IgD-negative memory B cell (primary cell): ENCODE results near the gene UBAC2. TPM values are rescaled to one million over a fixed set of nuclear protein-coding genes. Genes with fewer than 3 reads are reported as not detected.
A peak's percentile ranks its signal among the peaks of the same experiment; 100 is the strongest.

ENCODE experiments used
- H3K27ac Mint-ChIP-seq, 3 donors: one replicate each; pipeline ENCODE4 v1.8.0; 2020 to 2022; ENCODE audit warnings: mild to moderate bottlenecking in 3 of 3, mixed read lengths in 3 of 3, moderate library complexity in 1 of 3
- H3K27me3 Mint-ChIP-seq: one replicate; pipeline ENCODE4 v1.8.0; 2021; ENCODE audit warnings: mixed read lengths
- H3K36me3 Mint-ChIP-seq: one replicate; pipeline ENCODE4 v1.8.0; 2020; ENCODE audit warnings: mild to moderate bottlenecking, mixed read lengths
- H3K4me1 Mint-ChIP-seq, 3 donors: one replicate each; pipeline ENCODE4 v1.8.0; 2020 to 2022; ENCODE audit warnings: mixed read lengths in 3 of 3, mild to moderate bottlenecking in 1 of 3
- H3K4me3 Mint-ChIP-seq, 4 donors: one replicate each; pipeline ENCODE4 v1.8.0; 2020 to 2022; ENCODE audit warnings: mild to moderate bottlenecking in 4 of 4, mixed read lengths in 4 of 4, moderate library complexity in 3 of 4
- H3K9me3 Mint-ChIP-seq, 3 donors: one replicate each; pipeline ENCODE4 v1.8.0; 2020 to 2021; ENCODE audit warnings: mixed read lengths in 3 of 3, mild to moderate bottlenecking in 1 of 3
- polyA plus RNA-seq: library from polyadenylated mRNA; unstranded; fragments of 300-500 nt; fragmentation: Illumina TruSeq; gene quantifications from one replicate; pipeline ENCODE4 v1.2.3, GENCODE V29; 2021

The UBAC2 gene
- polyA plus RNA-seq, 1 donor from 2014 or later: 88.0 TPM

GRCh38 chr13:99421758-99422585 lies 221.3 kb downstream of the UBAC2 start:
- peaks cover 0 to 3% (median 0%) of the 10 kb centered on the region in 3 donors for H3K9me3 Mint-ChIP-seq
- H3K4me3 Mint-ChIP-seq: peak overlapping the region in 3 of 4 donors; percentile 69 to 88 (median 79)
- H3K27ac Mint-ChIP-seq: peak overlapping the region; percentile 80 to 93 (median 90)
- peaks cover 2% of the 10 kb centered on the region for H3K36me3 Mint-ChIP-seq
- peaks cover 38 to 65% (median 56%) of the 10 kb centered on the region in 3 donors for H3K4me1 Mint-ChIP-seq
- peaks cover 3% of the 10 kb centered on the region for H3K27me3 Mint-ChIP-seq

- Mint-ChIP-seq H3K4me1 (peaks cover 39 to 63% (median 55%) of the 10 kb centered on the region in 3 donors), H3K27ac (peak overlapping the region; percentile 80 to 93 (median 90)), H3K36me3 (peaks cover 2% of the 10 kb centered on the region), H3K9me3 (peaks cover 0 to 3% (median 0%) of the 10 kb centered on the region in 3 donors), H3K4me3 (peak overlapping the region in 3 of 4 donors; percentile 60 to 88 (median 69)), H3K27me3 (peaks cover 3% of the 10 kb centered on the region)
Measured at GRCh38 chr13:99422586-99423220, 222.0 kb downstream of the UBAC2 start.

GRCh38 chr13:99425485-99426341 lies 225.1 kb downstream of the UBAC2 start:
- H3K9me3 Mint-ChIP-seq: peaks cover 0 to 6% (median 2%) of the 10 kb centered on the region in 3 donors
- H3K27me3 Mint-ChIP-seq: no peaks in the 10 kb centered on the region
- H3K27ac Mint-ChIP-seq: peak overlapping the region; percentile 89 to 95 (median 94)
- H3K36me3 Mint-ChIP-seq: peaks cover 3% of the 10 kb centered on the region
- peak overlapping the region; percentile 69 to 92 (median 86) for H3K4me3 Mint-ChIP-seq
- H3K4me1 Mint-ChIP-seq: peaks cover 45 to 63% (median 57%) of the 10 kb centered on the region in 3 donors

GRCh38 chr13:99426426-99426825 lies 225.8 kb downstream of the UBAC2 start:
- Mint-ChIP-seq H3K27ac (peak overlapping the region in 2 of 3 donors; percentile 94 to 95), H3K4me3 (peak overlapping the region in 3 of 4 donors; percentile 44 to 88 (median 68)), H3K4me1 (peaks cover 49 to 62% (median 59%) of the 10 kb centered on the region in 3 donors), H3K27me3 (no peaks in the 10 kb centered on the region), H3K36me3 (peaks cover 3% of the 10 kb centered on the region), H3K9me3 (peaks cover 0 to 8% (median 2%) of the 10 kb centered on the region in 3 donors)

GRCh38 chr13:99429670-99430069 lies 229.0 kb downstream of the UBAC2 start:
- H3K9me3 Mint-ChIP-seq: peaks cover 0 to 8% (median 2%) of the 10 kb centered on the region in 3 donors
- H3K27ac Mint-ChIP-seq: peak overlapping the region; percentile 26 to 69 (median 69)
- H3K36me3 Mint-ChIP-seq: peaks cover 3% of the 10 kb centered on the region
- H3K27me3 Mint-ChIP-seq: no peaks in the 10 kb centered on the region
- peak overlapping the region in 3 of 4 donors; percentile 38 to 73 (median 65) for H3K4me3 Mint-ChIP-seq
- H3K4me1 Mint-ChIP-seq: peaks cover 54 to 62% (median 56%) of the 10 kb centered on the region in 3 donors

GRCh38 chr13:99431927-99432608 lies 231.4 kb downstream of the UBAC2 start:
- H3K4me3 Mint-ChIP-seq: peak overlapping the region; percentile 81 to 94 (median 90)
- H3K27me3 Mint-ChIP-seq: no peaks in the 10 kb centered on the region
- H3K4me1 Mint-ChIP-seq: peaks cover 51 to 60% (median 54%) of the 10 kb centered on the region in 3 donors
- peak overlapping the region; percentile 95 to 98 (median 98) for H3K27ac Mint-ChIP-seq
- H3K9me3 Mint-ChIP-seq: peaks cover 0 to 6% (median 2%) of the 10 kb centered on the region in 3 donors
- H3K36me3 Mint-ChIP-seq: peaks cover 1% of the 10 kb centered on the region

GRCh38 chr13:99432609-99433542 lies 232.2 kb downstream of the UBAC2 start:
- Mint-ChIP-seq H3K27me3 (no peaks in the 10 kb centered on the region), H3K27ac (peak overlapping the region; percentile 95 to 98 (median 98)), H3K36me3 (peaks cover 1% of the 10 kb centered on the region), H3K4me1 (peaks cover 54 to 65% (median 56%) of the 10 kb centered on the region in 3 donors), H3K9me3 (peaks cover 0 to 6% (median 2%) of the 10 kb centered on the region in 3 donors), H3K4me3 (peak overlapping the region; percentile 81 to 94 (median 90))

GRCh38 chr13:99433543-99434075 lies 233.0 kb downstream of the UBAC2 start:
- no peaks in the 10 kb centered on the region for H3K27me3 Mint-ChIP-seq
- peak overlapping the region; percentile 81 to 94 (median 90) for H3K4me3 Mint-ChIP-seq
- peaks cover 1% of the 10 kb centered on the region for H3K36me3 Mint-ChIP-seq
- peak overlapping the region; percentile 95 to 98 (median 98) for H3K27ac Mint-ChIP-seq
- H3K4me1 Mint-ChIP-seq: peaks cover 56 to 70% (median 61%) of the 10 kb centered on the region in 3 donors
- H3K9me3 Mint-ChIP-seq: peaks cover 0 to 6% (median 2%) of the 10 kb centered on the region in 3 donors

- Mint-ChIP-seq H3K27ac (peak overlapping the region; percentile 85 to 98 (median 88)), H3K4me3 (peak overlapping the region; percentile 16 to 76 (median 56)), H3K4me1 (peaks cover 53 to 71% (median 60%) of the 10 kb centered on the region in 3 donors), H3K27me3 (no peaks in the 10 kb centered on the region), H3K9me3 (peaks cover 0 to 6% (median 2%) of the 10 kb centered on the region in 3 donors), H3K36me3 (peaks cover 1% of the 10 kb centered on the region)
Measured at GRCh38 chr13:99434258-99434788, 233.7 kb downstream of the UBAC2 start.

- Mint-ChIP-seq H3K4me1 (peaks cover 45 to 64% (median 54%) of the 10 kb centered on the region in 3 donors), H3K27ac (peak overlapping the region in 2 of 3 donors; percentile 30 to 98), H3K4me3 (peak overlapping the region in 2 of 4 donors; percentile 43 to 85)
Measured at GRCh38 chr13:99435116-99435515, 234.5 kb downstream of the UBAC2 start.

GRCh38 chr13:99435998-99436397 lies 235.3 kb downstream of the UBAC2 start:
- peaks cover 0 to 3% (median 0%) of the 10 kb centered on the region in 3 donors for H3K9me3 Mint-ChIP-seq
- H3K36me3 Mint-ChIP-seq: no peaks in the 10 kb centered on the region
- H3K4me3 Mint-ChIP-seq: peak overlapping the region in 1 of 4 donors; percentile 85
- no peaks in the 10 kb centered on the region for H3K27me3 Mint-ChIP-seq
- peak overlapping the region in 1 of 3 donors; percentile 62 for H3K27ac Mint-ChIP-seq
- peaks cover 41 to 60% (median 52%) of the 10 kb centered on the region in 3 donors for H3K4me1 Mint-ChIP-seq

More at GRCh38 chr13:99435116-99435515, 234.5 kb downstream of the UBAC2 start:
- Mint-ChIP-seq H3K9me3 (peaks cover 0 to 3% (median 2%) of the 10 kb centered on the region in 3 donors), H3K27me3 (no peaks in the 10 kb centered on the region), H3K36me3 (no peaks in the 10 kb centered on the region)
